ENCODE results near the gene NCK1.

NCK1 gene

DNA sequence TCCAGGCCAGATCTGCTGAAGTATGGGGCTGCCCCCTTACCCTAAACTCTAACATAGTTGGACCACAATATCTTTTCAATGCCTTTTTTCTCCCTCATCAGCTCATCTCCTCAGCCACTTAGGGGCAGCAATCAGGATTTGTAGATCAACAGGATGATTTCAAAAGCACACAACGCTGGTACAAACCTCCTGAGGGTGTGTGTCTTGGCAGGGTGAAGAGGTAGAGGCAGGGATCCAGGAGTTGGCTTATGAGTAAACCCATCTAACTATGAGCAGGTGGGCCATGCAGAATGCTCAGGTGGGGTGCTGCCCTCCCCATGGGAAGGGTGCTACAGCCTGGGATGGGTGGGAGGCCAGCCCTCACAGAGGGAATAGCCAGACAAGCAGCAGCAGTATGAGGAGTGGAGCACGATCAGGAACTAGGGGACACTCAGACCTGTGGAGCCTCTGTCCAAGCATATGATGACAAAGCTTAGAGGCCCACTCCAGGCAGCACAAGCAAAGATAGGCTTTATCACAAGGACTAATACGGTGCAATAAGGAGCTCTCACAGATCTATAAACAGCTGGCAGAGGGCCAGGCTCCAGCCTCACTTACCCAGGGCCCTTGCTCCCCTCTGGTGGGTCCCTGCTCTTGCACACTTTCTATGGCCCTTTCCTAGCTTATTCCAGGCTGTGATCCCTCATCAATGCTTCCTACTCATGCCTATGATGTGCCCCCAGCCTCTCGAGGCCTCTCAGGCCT, 127.9 kb downstream of the NCK1 start:
- no peak for DNase-seq

DNA sequence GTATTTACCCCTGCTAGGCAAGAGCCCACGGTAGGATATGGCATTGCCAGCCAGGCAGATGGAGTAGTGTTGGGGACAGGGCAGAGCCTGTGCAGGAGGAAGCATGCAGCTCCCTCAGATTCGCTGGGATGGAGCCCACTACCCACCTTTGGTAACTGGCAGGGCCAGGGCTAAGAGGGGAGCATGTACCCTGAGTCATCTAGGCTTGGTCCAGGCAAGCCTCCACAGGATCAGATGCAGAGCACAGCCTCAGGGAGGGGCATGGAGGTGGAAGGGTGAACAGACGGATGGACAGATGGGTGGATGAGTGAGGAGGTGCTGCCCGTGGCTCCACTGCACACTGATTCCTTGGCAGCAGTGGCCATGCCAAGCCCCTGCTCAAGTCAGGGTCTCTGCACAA, 128.8 kb downstream of the NCK1 start:
- no peak for DNase-seq

DNA sequence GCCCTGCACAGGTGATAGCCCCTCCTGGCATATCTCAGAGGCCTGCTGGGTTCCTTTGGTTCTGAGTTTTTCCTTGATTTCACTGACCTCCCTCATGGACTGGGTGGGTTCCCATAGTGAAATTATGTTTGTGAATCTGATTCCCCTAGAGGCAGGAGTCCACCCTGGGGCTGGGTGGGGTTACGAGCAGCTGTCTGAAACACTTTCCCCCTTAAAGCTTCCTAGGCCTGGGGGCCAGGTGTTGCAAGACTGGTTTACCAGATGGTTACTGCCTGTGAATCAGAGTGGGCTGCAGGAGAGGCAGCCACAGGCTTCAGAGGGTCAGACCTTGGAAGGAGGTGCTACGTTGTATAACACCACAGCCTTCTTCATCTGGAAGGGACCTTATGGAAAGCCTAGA, 130.1 kb downstream of the NCK1 start:
- no peak for DNase-seq

DNA sequence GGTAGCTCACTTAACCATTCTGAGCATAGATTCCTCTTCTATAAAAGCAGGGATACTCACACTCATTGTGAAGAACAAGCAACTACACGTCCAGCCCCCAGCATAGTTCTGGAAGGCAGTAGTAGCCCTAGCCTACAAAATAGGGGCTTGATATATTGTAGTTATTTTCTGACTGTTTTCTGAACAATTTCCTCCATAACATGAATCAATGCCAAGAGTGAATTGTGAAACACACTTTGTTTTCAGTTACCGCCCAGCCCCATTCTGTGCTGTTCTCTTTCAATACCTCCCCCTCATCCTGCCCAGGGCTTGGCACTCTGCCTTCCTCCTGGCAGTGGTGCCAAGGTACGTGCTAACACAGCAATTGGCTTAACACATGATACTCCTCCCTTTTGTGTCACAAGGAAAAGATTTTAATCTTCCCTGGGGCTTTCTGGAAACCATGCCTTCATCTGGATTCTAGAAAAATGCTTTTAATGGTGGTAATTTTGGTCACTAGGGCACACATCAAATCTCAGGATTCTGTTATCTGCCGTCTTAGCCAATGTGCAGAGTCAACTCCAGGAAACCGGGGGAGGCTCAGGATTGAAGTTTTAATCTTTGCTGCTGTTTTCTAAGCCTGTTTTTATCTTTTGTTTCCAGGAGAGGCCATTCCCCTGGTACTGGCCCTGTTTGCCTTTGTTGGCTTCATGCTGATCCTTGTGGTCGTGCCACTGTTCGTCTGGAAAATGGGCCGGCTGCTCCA, 132.9 kb downstream of the NCK1 start:
- DNase-seq, result no peak

DNA sequence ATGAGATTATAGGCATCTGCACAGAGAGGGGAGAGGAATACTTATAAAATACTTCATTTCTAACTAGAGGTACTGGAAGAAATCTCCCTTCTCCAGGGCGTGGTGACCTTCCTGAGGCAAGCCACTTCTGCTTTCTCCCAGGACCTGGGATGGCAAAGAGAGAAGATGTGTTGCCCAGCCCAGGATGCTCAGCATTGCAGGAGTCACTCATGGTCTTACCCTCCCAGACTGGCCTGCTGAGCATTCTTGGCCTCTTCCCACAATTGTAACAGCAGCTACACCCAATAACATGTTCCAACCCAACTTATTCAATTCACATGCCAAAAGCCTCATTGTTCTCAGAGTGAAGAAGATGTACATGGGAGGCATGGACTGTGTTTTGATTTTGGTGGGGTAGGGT, 133.6 kb downstream of the NCK1 start:
- no peak for DNase-seq
